Activated T-helper 9 cell treated with anti-CD3 and anti-CD28 coated beads, Interleukin-2, amount 50 U/mL, for 16 hours (primary cell): Measurements from ENCODE around the gene UGT2B10.
"Not testable (repeated sequence)": the region's sequence is repeated elsewhere in the genome, so short reads cannot be mapped to it uniquely, and the experiment has no call there.

Source experiments
- DNase-seq: peaks from one replicate; pipeline ENCODE4 v3.0.0-alpha.2; 2020; ENCODE audit warnings: low read depth

The UGT2B10 gene

DNA sequence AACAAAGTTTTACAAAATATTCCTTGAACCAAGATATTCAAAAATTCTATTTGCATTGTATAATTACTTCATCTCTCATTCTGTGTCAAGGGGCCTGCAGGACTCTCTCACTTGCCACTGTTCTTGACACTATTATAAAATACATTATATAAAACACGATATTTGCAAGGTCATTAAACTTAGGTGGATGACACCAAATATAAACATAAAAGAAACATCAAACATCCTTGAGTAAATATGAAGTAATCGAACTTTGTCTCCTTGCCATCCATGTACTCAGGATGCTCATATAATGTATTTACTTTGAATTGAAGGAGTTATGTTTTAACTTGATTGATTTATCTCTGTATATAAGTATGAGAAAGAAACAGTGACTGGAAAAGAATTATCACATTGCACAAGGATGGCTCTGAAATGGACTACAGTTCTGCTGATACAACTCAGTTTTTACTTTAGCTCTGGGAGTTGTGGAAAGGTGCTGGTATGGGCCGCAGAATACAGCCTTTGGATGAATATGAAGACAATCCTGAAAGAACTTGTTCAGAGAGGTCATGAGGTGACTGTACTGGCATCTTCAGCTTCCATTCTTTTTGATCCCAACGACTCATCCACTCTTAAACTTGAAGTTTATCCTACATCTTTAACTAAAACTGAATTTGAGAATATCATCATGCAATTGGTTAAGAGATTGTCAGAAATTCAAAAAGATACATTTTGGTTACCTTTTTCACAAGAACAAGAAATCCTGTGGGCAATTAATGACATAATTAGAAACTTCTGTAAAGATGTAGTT lies at the start of gene UGT2B10:
TSS of gene UGT2B10 (plus strand) at position 378 of the 793 bp plus-strand sequence. CDS start at position 404, 26 bp downstream.
- DNase-seq, result not testable (repeated sequence)

DNA sequence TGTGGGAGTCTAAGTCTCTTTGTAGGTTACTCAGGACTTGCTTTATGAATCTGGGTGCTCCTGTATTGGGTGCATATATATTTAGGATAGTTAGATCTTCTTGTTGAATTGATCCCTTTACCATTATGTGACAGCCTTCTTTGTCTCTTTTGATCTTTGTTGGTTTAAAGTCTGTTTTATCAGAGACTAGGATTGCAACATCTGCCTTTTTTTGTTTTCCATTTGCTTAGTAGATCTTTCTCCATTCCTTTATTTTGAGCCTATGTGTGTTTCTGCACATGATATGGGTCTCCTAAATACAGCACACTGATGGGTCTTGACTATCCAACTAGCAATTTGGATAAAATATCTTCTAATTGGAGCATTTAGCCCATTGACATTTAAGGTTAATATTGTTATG lies 44.0 kb upstream of the UGT2B10 start:
- not testable (repeated sequence) for DNase-seq

- DNase-seq, result no peak
Measured at GRCh38 chr4:68773699-68774098, 42.1 kb upstream of the UGT2B10 start.

- DNase-seq, result no peak
Measured at GRCh38 chr4:68780232-68780631, 35.6 kb upstream of the UGT2B10 start.

GRCh38 chr4:68797048-68797447 lies 18.7 kb upstream of the UGT2B10 start:
- no peak for DNase-seq

GRCh38 chr4:68797618-68798017 lies 18.2 kb upstream of the UGT2B10 start:
- DNase-seq, result no peak

DNA sequence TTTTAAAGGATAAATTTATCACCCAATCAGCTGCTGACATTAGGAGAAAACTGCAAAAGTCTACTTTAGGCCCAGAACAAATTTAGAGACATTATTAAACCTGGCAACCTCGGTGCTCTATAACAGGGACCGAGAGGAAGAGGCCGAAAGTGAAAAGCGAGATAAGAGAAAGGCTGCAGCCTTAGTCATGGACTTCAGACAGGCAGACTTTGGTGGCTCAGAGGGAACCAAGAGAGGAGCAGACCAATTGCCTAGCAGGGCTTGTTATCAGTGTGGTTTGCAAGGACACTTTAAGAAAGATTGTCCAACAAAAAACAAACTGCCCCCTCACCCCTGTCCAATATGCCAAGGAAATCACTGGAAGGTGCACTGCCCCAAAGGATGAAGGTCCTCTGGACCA lies 12.8 kb upstream of the UGT2B10 start:
- no peak for DNase-seq

- DNase-seq, result no peak
Measured at GRCh38 chr4:68808060-68808459, 7.7 kb upstream of the UGT2B10 start.

DNA sequence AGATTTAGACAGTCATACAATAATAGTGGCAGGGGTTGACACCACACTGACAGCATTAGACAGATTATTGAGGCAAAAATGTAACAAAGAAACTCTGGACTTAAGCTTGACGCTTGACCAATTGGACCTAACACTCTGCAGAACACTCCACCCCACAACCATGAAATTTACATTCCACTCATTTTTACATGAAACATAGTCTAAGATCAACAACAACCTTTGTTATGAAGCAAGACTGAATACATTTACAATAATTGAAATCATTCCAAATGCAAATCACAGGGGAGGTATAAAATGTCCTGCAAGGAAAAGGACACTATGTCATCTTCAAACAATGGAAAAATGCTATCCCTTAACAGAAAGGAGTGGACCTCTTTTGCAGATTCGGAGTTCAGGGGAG lies 4.9 kb upstream of the UGT2B10 start:
- DNase-seq, result no peak

GRCh38 chr4:68816410-68817265 lies 844 bp downstream of the UGT2B10 start:
- not testable (repeated sequence) for DNase-seq

- DNase-seq, result no peak
Measured at GRCh38 chr4:68817386-68817785, 1.6 kb downstream of the UGT2B10 start.

DNA sequence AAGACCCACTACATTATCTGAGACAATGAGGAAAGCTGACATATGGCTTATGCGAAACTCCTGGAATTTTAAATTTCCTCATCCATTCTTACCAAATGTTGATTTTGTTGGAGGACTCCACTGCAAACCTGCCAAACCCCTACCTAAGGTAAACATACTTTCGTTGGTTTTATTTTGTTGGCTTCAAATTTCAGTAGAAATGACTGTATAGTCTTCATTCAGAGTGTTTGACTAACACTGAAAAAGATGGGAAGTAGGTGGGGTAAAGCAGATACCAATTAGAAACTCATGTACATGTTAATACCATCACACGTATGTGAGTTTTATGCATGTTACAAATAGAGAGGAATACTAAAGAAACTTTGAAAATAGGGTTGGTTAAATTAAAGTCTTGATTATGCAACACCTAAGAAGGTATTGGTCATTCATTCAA lies 2.3 kb downstream of the UGT2B10 start:
- DNase-seq, result not testable (repeated sequence)

GRCh38 chr4:68831642-68832041 lies 15.8 kb downstream of the UGT2B10 start:
- no peak for DNase-seq

DNA sequence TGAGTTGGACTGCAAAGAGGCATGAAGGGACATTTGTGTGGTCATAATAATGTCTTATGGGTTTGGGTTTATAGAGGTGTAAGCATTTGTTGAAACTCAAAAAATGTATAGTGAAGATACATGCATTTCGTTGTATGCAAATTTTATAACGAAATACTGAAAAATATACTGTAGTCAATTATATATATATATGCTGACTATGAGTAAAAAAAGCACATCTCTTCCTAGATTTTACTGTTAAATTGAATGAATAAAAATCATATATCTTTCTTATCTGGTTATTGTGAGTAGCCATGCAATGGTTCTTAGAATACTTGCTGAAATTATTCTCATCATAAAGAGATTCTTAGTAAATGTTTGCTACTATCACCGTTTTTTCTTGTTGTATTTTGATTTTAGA lies 34.5 kb downstream of the UGT2B10 start:
- DNase-seq, result no peak

GRCh38 chr4:68855771-68856170 lies 40.0 kb downstream of the UGT2B10 start:
- no peak for DNase-seq

GRCh38 chr4:68858039-68858438 lies 42.2 kb downstream of the UGT2B10 start:
- no peak for DNase-seq

GRCh38 chr4:68859655-68860054 lies 43.9 kb downstream of the UGT2B10 start:
- DNase-seq, result no peak

DNA sequence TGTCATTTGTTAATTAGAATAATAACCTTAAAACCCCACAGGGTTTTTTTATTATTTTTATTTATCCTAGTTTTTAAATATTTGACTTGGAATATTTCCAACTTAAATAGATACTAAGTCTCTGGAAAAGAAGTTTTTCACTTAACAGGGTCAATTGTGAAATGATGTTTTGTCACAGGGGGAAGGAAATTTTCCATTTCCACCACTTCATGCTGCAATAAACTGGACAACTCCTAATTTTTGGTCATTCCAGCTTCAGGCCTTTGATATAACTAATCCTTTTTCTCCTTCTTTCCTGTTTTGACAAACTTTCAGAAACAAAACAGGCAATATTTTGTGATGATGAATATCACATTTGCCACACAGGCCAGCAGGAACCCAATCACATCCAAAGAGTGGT lies 45.3 kb downstream of the UGT2B10 start:
- no peak for DNase-seq

DNA sequence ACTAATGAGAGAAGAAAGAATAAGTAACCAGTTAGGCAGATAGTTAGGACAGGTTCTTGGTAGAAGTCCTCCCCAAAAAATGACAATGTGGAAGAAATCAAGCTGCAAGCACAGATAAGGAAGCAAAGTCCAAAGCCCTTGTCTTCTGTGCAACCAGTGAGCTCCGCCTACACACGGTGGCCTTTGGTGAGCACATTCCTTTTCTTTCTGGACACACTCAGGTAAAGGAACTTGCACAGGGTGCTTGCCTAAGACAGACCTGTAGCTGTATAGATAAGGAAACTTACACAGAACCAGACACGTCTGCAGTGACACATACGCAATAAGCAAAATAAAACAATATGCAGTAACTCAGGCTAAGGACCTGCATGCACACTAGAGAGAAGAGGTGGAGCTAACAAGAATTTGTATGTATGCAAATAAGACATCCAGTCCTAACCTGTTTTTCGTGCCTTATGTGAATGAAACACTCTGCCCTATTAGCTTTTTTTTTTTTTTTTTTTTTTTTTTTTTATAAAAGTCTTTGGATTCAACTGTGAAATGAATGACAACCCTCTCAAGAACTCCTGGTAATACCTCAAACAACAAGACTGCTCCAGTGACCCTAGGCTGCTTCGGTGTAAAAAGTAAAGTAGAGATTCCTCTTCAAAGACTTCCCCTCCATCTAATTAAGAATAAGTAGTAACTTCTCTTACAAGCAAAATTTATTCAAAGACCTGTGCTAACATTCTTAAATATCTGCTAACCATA lies 48.8 kb downstream of the UGT2B10 start:
- DNase-seq, result no peak

DNA sequence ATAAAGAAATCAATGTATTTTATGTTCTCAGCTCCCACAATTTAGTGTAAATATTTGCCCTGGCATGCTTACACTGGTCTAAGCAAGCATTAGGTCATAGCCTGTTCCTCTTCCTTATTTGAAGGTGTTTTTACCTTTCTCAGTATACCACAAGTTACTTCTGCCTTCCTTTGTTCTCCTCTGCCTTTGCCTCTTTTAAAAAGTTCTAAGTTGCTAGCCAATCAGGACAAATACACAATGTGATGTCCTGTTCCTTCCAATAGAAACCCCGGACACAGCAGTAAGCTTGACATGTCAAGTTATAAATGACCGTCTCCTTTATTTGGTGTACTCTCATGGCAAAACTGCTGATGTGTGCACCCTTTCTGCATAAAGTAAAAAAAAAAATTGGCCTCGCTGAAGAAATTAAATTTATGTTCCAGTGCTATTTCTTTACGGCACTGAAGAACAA lies 49.4 kb downstream of the UGT2B10 start:
- no peak for DNase-seq

GRCh38 chr4:68865760-68866159 lies 50.0 kb downstream of the UGT2B10 start:
- DNase-seq, result no peak

GRCh38 chr4:68869274-68869773 lies 53.5 kb downstream of the UGT2B10 start:
- no peak for DNase-seq
